ENCODE data around the gene CAMK2G. TPM values are rescaled to one million over a fixed set of nuclear protein-coding genes. Genes with fewer than 3 reads are reported as not detected.

Gene CAMK2G
- total RNA-seq, 4 donors from 2014 or later, result 34.7 to 159 (median 110) TPM

- H3K9me3 ChIP-seq, result no peaks in the 10 kb centered on the region
- no peak overlapping the region for H3K4me3 ChIP-seq
- H3K36me3 ChIP-seq, result peaks cover 0 to 51% (median 0%) of the 10 kb centered on the region in 3 donors
- H3K4me1 ChIP-seq, result peaks cover 0 to 74% (median 2%) of the 10 kb centered on the region in 4 donors
- no peaks in the 10 kb centered on the region for H3K27me3 ChIP-seq
- no peak for DNase-seq
- peak overlapping the region in 2 of 4 donors; percentile 36 to 55 for H3K27ac ChIP-seq
- TF ChIP-seq CTCF (IDR thresholded peaks at IDR 0.05) (no peak), POLR2A (IDR thresholded peaks at IDR 0.05) (no peak)
These were observed 16.2 kb downstream of the CAMK2G start for GRCh38 chr10:73858013-73858708.

DNA sequence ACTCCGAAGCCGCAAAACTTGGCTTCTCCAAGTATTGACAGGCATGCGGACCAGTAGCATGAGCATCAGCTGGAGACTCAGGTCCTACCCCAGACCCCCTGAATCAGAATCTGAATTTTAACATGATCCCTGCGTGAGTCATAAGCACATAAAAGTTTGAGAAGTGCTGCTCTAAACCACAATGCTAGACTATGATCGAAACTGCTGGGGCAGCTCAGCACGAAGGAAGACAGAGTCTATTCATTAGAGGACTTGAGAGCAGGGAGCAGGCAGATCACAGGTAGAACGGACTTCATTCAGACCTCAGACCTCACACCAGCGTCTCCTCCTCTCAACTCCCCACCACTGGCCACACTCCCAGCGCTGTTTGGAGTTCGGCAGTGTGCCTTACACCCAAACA, 16.9 kb downstream of the CAMK2G start:
- DNase-seq, result no peak
- Histone ChIP-seq H3K4me3 (no peak overlapping the region), H3K9me3 (no peaks in the 10 kb centered on the region), H3K27me3 (no peaks in the 10 kb centered on the region), H3K27ac (peak overlapping the region in 2 of 4 donors; percentile 36 to 55), H3K4me1 (peaks cover 0 to 73% (median 2%) of the 10 kb centered on the region in 4 donors), H3K36me3 (peaks cover 0 to 49% (median 0%) of the 10 kb centered on the region in 3 donors)
- TF ChIP-seq POLR2A (IDR thresholded peaks at IDR 0.05) (no peak), CTCF (IDR thresholded peaks at IDR 0.05) (no peak)

DNA sequence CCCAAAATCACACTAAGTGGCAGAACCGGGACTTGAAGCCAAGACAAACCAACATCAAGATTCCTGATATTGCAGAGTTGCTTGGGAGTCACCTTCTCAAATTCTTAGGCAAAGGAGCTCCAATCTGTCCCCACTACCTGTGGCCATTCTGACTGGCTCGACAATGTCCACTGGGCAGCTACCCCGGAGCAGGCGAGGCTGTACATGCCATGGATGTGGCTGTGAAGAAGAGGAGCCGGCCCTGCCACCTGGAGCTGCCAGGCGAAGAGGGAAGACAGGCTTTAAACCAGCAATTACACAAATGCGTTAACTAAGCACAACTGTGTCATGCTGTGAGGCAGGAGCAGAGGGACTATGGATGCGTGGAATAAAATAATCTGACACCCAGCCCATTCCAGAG, 18.1 kb downstream of the CAMK2G start:
- Histone ChIP-seq H3K4me1 (peaks cover 0 to 73% (median 2%) of the 10 kb centered on the region in 4 donors), H3K36me3 (peaks cover 0 to 57% (median 0%) of the 10 kb centered on the region in 3 donors), H3K27ac (peak overlapping the region in 2 of 4 donors; percentile 3 to 75), H3K9me3 (no peaks in the 10 kb centered on the region), H3K4me3 (no peak overlapping the region), H3K27me3 (no peaks in the 10 kb centered on the region)
- TF ChIP-seq CTCF (IDR thresholded peaks at IDR 0.05) (no peak), POLR2A (IDR thresholded peaks at IDR 0.05) (no peak)
- no peak for DNase-seq

DNA sequence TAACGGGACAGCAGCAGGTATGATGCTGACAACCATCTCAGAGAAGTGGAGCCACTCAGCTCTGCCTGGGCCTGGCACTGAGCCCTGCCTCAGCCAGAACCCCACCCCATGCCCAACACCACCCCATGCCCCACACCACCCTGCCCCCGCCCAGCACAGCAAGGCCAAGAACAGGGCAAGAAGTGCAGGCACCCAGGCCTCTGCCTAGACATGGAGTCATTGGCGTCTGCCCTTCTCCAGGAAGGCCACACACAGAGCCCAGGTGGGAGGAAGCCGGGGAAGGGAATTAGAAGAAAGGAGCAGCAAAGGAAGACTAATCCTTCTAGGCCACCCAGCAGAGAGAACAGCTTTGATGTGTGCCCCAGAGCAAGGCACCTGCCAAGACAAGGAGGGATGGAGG, 18.9 kb downstream of the CAMK2G start:
- peak overlapping the region in 2 of 4 donors; percentile 68 to 75 for H3K27ac ChIP-seq
- DNase-seq, result peak in 1 of 3 donors; percentile 71
- H3K9me3 ChIP-seq, result no peaks in the 10 kb centered on the region
- no peak for TF ChIP-seq POLR2A (IDR thresholded peaks at IDR 0.05)
- TF ChIP-seq CTCF (IDR thresholded peaks at IDR 0.05), result no peak
- H3K27me3 ChIP-seq, result no peaks in the 10 kb centered on the region
- peaks cover 0 to 69% (median 2%) of the 10 kb centered on the region in 4 donors for H3K4me1 ChIP-seq
- peaks cover 0 to 55% (median 0%) of the 10 kb centered on the region in 3 donors for H3K36me3 ChIP-seq
- no peak overlapping the region for H3K4me3 ChIP-seq

GRCh38 chr10:73854310-73854709, 20.0 kb downstream of the CAMK2G start:
- no peaks in the 10 kb centered on the region for H3K9me3 ChIP-seq
- peak overlapping the region in 3 of 4 donors; percentile 39 to 75 (median 68) for H3K27ac ChIP-seq
- H3K4me3 ChIP-seq, result no peak overlapping the region
- no peak for TF ChIP-seq POLR2A (IDR thresholded peaks at IDR 0.05)
- TF ChIP-seq CTCF (IDR thresholded peaks at IDR 0.05), result no peak
- H3K36me3 ChIP-seq, result peaks cover 0 to 47% (median 0%) of the 10 kb centered on the region in 3 donors
- peak in 2 of 3 donors; percentile 61 to 85 for DNase-seq
- H3K27me3 ChIP-seq, result no peaks in the 10 kb centered on the region
- H3K4me1 ChIP-seq, result peaks cover 0 to 66% (median 5%) of the 10 kb centered on the region in 4 donors

Data from Peyer's patch (tissue), 4 donors.